GM21737 (cell line): ENCODE measurements around the gene SLC35G6.
A peak's percentile ranks its signal among the peaks of the same experiment; 100 is the strongest.
"Not testable (repeated sequence)": the region's sequence is repeated elsewhere in the genome, so short reads cannot be mapped to it uniquely, and the experiment has no call there.

Source experiments
- ATAC-seq: cut with Tn5 transposase; IDR thresholded peaks from one replicate; pipeline ENCODE4 v1.9.1; 2021; ENCODE audit warnings: mild to moderate bottlenecking, moderate library complexity; ENCODE audit not compliant: unreplicated experiment

Gene SLC35G6

GRCh38 chr17:7477392-7478275, 3.6 kb upstream of the SLC35G6 start:
- no peak for ATAC-seq

GRCh38 chr17:7478276-7479212, 2.7 kb upstream of the SLC35G6 start:
- no peak for ATAC-seq

- ATAC-seq = no peak
Measured at GRCh38 chr17:7479213-7480088, 1.8 kb upstream of the SLC35G6 start, which contains the start of gene ZBTB4. ZBTB4 (minus strand) TSS chr17:7479631; CDS start chr17:7466801, 12,830 bp downstream.

GRCh38 chr17:7480089-7480384, 1.2 kb upstream of the SLC35G6 start:
- ATAC-seq = no peak

- ATAC-seq = not testable (repeated sequence)
Measured at GRCh38 chr17:7481842-7482741, 846 bp downstream of the SLC35G6 start.

- ATAC-seq = not testable (repeated sequence)
Measured at GRCh38 chr17:7482742-7483088, 1.5 kb downstream of the SLC35G6 start.

- ATAC-seq = peak; percentile 40
Measured at GRCh38 chr17:7483255-7484066, 2.2 kb downstream of the SLC35G6 start.

GRCh38 chr17:7484067-7484918, 3.0 kb downstream of the SLC35G6 start, which contains the start of gene POLR2A:
POLR2A (plus strand) TSS chr17:7484366.
- ATAC-seq = peak; percentile 56

GRCh38 chr17:7484919-7485377, 3.7 kb downstream of the SLC35G6 start:
- no peak for ATAC-seq

GRCh38 chr17:7486181-7486580, 4.9 kb downstream of the SLC35G6 start:
- ATAC-seq = no peak

GRCh38 chr17:7490144-7490543, 8.9 kb downstream of the SLC35G6 start:
- ATAC-seq = no peak

GRCh38 chr17:7491583-7491982, 10.3 kb downstream of the SLC35G6 start:
- ATAC-seq = no peak

GRCh38 chr17:7493941-7494340, 12.7 kb downstream of the SLC35G6 start:
- ATAC-seq = no peak

- no peak for ATAC-seq
Measured at GRCh38 chr17:7495906-7496434, 14.7 kb downstream of the SLC35G6 start.

GRCh38 chr17:7496470-7497183, 15.4 kb downstream of the SLC35G6 start:
- no peak for ATAC-seq

- no peak for ATAC-seq
Measured at GRCh38 chr17:7497228-7497627, 16.0 kb downstream of the SLC35G6 start.

GRCh38 chr17:7497636-7498035, 16.4 kb downstream of the SLC35G6 start:
- no peak for ATAC-seq
